ENCODE results near the gene NOD1.
A peak's percentile ranks its signal among the peaks of the same experiment; 100 is the strongest.
"Not testable (repeated sequence)": the region's sequence is repeated elsewhere in the genome, so short reads cannot be mapped to it uniquely, and the experiment has no call there.

Gene NOD1

GRCh38 chr7:30504301-30505173 is 26.0 kb upstream of the NOD1 start, which contains the start of gene GGCT:
Gene GGCT (minus strand): TSS chr7:30504829. CDS start chr7:30504709, 120 bp downstream.
- DNase-seq = peak; percentile 98

DNA sequence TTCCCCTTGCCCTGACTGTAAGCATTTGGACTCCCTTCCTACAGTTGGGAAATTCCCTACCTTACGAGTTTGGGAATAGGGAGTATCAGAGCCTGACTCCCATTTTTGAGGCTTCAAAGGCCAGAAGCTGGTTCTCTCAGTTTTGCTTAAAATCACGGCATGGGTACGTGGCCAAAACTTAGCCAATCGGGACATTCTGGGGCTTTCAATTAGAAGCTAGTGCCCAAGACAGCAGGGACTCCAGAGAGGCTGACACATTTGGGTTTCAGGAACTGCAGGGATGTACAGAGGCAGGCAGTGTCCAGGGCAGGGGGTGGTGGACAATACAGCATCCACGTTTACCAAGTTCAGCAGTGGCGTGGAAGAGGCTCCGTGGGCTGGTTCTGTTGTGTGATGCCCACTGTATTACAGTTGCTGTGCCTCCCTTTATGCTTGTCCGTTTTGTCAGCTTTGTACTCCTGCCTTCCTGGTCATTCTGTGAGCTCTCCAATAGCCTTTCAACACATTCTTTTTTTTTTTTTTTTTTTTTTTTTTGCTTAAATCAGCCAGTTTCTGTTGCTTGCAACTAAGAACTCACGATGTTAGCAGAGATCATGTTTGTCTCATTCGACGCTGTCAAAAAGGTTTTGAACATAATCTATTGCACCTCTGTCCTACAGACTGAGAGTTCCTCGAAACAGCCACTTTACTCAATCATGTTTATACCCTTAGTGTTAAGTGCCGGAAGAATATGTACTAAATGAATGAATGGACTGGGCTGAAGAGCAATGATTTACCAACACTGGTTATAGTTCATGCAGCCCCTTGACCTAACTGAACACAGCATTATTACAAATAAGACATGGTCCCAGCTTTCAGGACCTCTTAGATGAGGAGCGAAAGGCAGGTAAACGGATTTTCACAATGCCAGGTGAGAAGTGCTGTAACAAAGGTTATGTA is 25.0 kb upstream of the NOD1 start:
- DNase-seq = no peak

DNA sequence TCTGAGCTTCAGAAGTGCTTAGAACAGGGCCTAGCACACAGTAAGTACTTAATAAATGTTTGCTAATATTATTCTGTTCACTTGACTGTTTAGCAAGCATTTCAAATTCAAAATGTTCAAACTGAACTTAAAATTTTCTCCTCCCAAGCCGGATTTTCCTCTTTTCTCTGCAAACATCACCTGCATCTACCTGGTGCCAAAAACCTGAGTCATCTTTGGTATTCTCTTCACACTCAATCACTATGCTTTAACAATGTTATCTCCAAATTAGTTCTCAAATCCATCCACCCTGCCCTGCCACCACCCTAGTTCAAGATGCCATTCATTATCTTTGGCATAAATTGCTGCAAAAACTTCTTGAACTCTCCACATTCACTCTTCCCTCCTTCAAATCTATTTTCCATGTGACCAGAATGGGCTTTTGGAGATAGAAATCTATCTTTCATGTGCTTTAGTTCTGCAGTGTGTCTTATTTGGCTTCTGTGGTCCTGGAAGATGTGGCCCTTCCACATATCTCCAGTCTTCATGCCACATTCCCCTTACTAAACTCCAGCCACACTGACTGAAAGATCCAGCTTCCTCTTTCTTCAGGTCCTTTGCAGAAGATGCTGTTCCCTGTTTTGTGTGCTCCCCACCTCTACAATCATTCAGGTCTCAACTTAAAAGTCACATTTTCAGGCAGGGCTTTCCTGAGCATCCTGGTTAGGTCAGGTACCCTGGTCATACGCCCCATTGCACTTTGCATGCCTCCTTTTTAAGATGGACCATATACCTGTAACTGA is 24.1 kb upstream of the NOD1 start:
- DNase-seq = no peak

- DNase-seq = no peak
These were observed 22.7 kb upstream of the NOD1 start for GRCh38 chr7:30501264-30501663.

GRCh38 chr7:30493228-30493627 is 14.6 kb upstream of the NOD1 start:
- no peak for DNase-seq

DNA sequence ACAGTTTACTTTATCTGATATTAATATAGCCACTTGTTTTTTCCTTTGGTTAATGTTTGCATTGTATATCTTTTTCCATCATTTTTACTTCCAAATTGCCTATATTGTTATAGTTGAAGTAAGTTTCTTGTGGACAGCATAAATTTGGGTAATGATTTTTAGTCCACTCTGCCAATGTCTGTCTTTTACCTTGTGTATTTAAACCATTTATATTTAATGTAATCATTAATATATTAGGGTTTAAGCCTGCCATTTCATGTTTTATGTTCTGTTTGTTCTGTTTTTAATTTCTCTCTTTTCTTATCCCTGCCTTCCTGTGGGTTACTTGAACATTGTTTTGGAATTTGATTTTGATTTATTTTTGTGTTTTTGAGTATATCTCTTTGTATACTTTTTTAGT is 12.8 kb upstream of the NOD1 start:
- DNase-seq = no peak

DNA sequence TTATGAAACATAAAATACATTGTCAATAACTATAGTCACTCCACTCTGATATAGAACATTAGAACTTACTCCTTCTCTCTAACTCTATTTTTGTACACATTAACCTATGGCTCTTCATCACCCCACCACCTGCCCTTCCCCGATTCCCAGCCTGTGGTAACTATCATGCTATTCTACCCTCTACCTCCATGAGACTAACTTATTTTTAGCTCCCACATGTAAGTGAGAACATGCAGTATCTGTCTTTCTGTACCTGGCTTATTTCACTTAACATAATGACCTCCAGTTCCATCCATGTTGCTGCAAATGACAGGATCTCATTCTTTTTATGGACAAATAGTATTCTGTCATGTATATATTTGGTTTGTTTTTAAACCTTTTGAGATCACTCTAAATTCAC is 8.8 kb upstream of the NOD1 start:
- no peak for DNase-seq

DNA sequence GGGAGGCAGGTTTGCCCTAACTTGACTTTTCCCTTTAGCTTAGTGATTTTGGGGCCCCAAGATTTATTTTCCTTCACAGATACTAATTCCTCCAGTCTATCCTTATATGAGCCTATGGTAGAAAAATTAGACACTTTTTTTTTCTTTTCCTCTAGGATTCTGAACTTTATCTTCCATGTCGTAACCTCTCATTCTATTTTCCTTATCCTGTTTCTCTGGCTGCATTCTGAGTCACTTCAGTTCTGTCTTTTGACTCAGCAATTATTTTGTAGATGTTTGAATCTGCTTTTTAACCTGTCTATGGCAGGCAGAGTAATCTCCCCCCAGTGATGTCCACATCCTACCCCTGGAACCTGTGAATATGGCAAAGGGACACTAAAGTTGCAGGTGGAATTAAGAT is 7.1 kb upstream of the NOD1 start:
- no peak for DNase-seq

GRCh38 chr7:30481416-30481815 is 2.8 kb upstream of the NOD1 start:
- not testable (repeated sequence) for DNase-seq

- DNase-seq = no peak
These were observed 877 bp upstream of the NOD1 start for GRCh38 chr7:30479202-30480120.

GRCh38 chr7:30476459-30477145 is 2.0 kb downstream of the NOD1 start:
- no peak for DNase-seq

- no peak for DNase-seq
These were observed 3.0 kb downstream of the NOD1 start for GRCh38 chr7:30475580-30475979.

GRCh38 chr7:30474893-30475292 is 3.7 kb downstream of the NOD1 start:
- no peak for DNase-seq

GRCh38 chr7:30474485-30474884 is 4.1 kb downstream of the NOD1 start:
- DNase-seq = no peak

GRCh38 chr7:30473903-30474302 is 4.7 kb downstream of the NOD1 start:
- DNase-seq = no peak

DNA sequence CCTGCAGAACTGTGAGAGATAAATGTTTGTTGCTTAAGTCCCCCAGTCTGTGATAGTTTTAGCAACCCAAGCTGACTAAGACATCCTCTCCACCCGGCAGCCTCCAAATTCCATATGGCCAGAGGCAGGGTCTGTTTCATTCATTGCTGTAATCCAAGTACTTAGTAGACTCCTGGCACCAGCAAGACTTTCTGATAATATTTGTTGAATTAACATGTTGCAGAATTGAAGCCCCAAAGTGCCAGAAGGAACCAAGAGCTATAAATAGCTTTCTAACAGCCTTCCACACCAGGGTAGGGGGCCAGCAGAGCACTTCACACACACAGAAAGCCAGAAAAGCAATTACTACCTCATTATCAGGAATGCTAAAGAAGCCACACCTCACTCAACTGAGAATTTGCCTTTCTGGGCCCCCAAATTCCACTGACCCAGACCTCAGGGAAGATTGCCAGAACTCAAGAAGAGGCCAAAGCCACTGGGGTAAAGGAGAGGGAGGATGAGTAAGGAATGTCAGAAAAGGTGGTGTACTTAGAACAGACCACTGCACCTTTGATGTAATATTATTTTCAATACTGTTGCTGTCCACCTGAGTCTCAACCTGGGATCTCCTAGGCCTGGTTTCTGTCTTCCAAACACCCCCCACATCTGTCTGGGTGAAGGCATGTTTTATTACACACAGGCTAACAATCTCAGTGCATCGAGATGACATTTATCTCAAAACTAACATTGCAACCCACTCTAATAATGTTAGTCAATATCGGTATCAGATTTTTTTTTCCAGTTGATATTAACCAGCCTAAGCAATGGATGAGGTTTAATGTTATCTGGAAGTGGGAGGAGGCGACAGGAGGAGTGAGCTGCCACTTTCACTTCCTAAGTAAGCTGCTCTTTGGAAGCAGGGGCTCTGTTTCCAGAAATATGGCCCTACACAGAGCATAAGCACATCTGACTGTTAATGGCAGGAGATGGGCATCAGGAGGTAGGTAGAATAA is 5.5 kb downstream of the NOD1 start:
- no peak for DNase-seq

GRCh38 chr7:30472081-30472783 is 6.4 kb downstream of the NOD1 start:
- no peak for DNase-seq

GRCh38 chr7:30471205-30471604 is 7.4 kb downstream of the NOD1 start:
- no peak for DNase-seq

- peak; percentile 64 for DNase-seq
These were observed 7.8 kb downstream of the NOD1 start for GRCh38 chr7:30470771-30471170.
